ENCODE data around the gene BNIPL.

DNA sequence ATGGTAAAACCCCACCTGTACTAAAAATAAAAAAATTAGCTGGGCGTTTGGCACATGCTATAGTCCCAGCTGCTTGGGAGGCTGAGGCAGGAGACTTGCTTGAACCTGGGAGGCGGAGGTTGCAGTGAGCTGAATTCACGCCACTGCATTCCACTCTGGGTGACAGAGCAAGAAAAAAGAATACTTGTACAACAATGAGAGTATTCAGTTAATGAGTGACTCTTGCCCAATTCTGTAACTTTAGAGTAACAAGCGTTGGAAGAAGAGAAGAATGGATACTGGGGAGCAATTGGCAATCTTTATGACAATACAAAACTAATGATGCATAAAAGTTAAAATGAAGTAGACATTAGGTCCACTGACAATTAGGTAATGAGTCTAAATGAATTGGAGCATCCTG, 43.8 kb upstream of the BNIPL start:
- no peak for TF ChIP-seq POLR2A (IDR thresholded peaks at IDR 0.05)
- TF ChIP-seq, protein P1, sequence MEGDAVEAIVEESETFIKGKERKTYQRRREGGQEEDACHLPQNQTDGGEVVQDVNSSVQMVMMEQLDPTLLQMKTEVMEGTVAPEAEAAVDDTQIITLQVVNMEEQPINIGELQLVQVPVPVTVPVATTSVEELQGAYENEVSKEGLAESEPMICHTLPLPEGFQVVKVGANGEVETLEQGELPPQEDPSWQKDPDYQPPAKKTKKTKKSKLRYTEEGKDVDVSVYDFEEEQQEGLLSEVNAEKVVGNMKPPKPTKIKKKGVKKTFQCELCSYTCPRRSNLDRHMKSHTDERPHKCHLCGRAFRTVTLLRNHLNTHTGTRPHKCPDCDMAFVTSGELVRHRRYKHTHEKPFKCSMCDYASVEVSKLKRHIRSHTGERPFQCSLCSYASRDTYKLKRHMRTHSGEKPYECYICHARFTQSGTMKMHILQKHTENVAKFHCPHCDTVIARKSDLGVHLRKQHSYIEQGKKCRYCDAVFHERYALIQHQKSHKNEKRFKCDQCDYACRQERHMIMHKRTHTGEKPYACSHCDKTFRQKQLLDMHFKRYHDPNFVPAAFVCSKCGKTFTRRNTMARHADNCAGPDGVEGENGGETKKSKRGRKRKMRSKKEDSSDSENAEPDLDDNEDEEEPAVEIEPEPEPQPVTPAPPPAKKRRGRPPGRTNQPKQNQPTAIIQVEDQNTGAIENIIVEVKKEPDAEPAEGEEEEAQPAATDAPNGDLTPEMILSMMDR (IDR thresholded peaks at IDR 0.05 in 4 of 5, conservative IDR thresholded peaks at IDR 0.05 in 1 of 5), result no peak
